Measurements from ENCODE around the gene DGKD.

- TF ChIP-seq CTCF (IDR thresholded peaks at IDR 0.05) = no peak
- no peak for TF ChIP-seq POLR2A (IDR thresholded peaks at IDR 0.05)
Observed at GRCh38 chr2:233414273-233414654, 60.0 kb downstream of the DGKD start.

Measured in Peyer's patch (tissue), 4 donors.